Spleen (tissue), 11 donors: ENCODE measurements around the gene KIF26B. TPM values are rescaled to one million over a fixed set of nuclear protein-coding genes. Genes with fewer than 3 reads are reported as not detected.

Experiments used
- DNase-seq: peaks from one replicate; pipeline ENCODE4 v3.0.0-alpha.2; 2020
- H3K27ac ChIP-seq, 8 donors: fragments of 200-600 bp; sonication (generic) in 7 of 8; 1 replicate in 4 of 8; 2 replicates in 4 of 8; pipeline versions ENCODE4 v1.5.0 to v1.8.0; 2016 to 2021; ENCODE audit warnings: inconsistent platforms in 4 of 8, mild to moderate bottlenecking in 4 of 8, moderate library complexity in 1 of 8
- H3K27me3 ChIP-seq, 7 donors: fragments of 200-600 bp; sonication (generic) in 6 of 7; replicated peaks in 1 of 7; 1 replicate in 4 of 7; 2 replicates in 3 of 7; pipeline versions ENCODE4 v1.5.0 to v1.8.0; 2016 to 2021; ENCODE audit warnings: inconsistent platforms in 3 of 7, mild to moderate bottlenecking in 1 of 7
- H3K36me3 ChIP-seq, 6 donors: fragments of 200-600 bp; sonication (generic) in 5 of 6; 1 replicate in 4 of 6; 2 replicates in 2 of 6; pipeline versions ENCODE4 v1.5.0 to v1.8.0; 2016 to 2021; ENCODE audit warnings: inconsistent platforms in 2 of 6
- H3K4me1 ChIP-seq, 6 donors: fragments of 200-600 bp; sonication (generic) in 5 of 6; 1 replicate in 3 of 6; 2 replicates in 3 of 6; pipeline versions ENCODE4 v1.5.0 to v1.8.0; 2016 to 2021; ENCODE audit warnings: inconsistent platforms in 3 of 6
- H3K4me3 ChIP-seq, 8 donors: fragments of 200-600 bp; sonication (generic) in 7 of 8; 1 replicate in 4 of 8; 2 replicates in 4 of 8; pipeline versions ENCODE4 v1.5.0 to v1.8.0; 2016 to 2021; ENCODE audit warnings: inconsistent platforms in 4 of 8, mild to moderate bottlenecking in 4 of 8, moderate library complexity in 2 of 8
- H3K9me3 ChIP-seq, 8 donors: fragments of 200-600 bp; sonication (generic) in 7 of 8; 1 replicate in 4 of 8; 2 replicates in 4 of 8; pipeline versions ENCODE4 v1.5.0 to v1.8.0; 2016 to 2021; ENCODE audit warnings: inconsistent platforms in 4 of 8
- CTCF ChIP-seq, 11 experiments: fragments of 200-600 bp in 7 of 11; fragments of 450-650 bp in 4 of 11; sonication (generic) in 4 of 11; IDR thresholded peaks in 8 of 11; conservative IDR thresholded peaks in 3 of 11; 1 replicate in 7 of 11; 2 replicates in 4 of 11; pipeline versions ENCODE4 v1.4.0 to v1.8.0; 2016 to 2021; ENCODE audit warnings: antibody characterized with exemption in 11 of 11, inconsistent platforms in 4 of 11, mild to moderate bottlenecking in 1 of 11
- POLR2A ChIP-seq, 3 donors: fragments of 450-650 bp; IDR thresholded peaks; one replicate each; pipeline ENCODE4 v1.5.1; 2017; ENCODE audit warnings: antibody characterized with exemption in 3 of 3, mild to moderate bottlenecking in 1 of 3
- POLR2AphosphoS5 ChIP-seq, 3 donors: sonication (generic); formaldehyde crosslinking; IDR thresholded peaks; one replicate each; pipeline ENCODE4 v1.5.1; 2017; ENCODE audit warnings: antibody characterized with exemption in 3 of 3
- WGBS, 5 donors: extraction: QIAGEN DNeasy Blood & Tissue Kit in 3 of 5; methylation state at CpG; one replicate each; pipeline versions ENCODE4 v1.1.5 to v1.1.7; 2013 to 2018; 5-methylcytosine and 5-hydroxymethylcytosine counted together
- intact Hi-C: fragments of 100-400 bp; cut with DNase I; formaldehyde crosslinking; loops from one replicate; pipeline ENCODE4 v1.15.0; 2023; ENCODE audit warnings: low total_unique reads
- polyA plus RNA-seq, 3 donors: library from polyadenylated mRNA; stranded (reverse); fragments of 200-250 nt; gene quantifications; one replicate each; pipeline ENCODE4 v1.2.1, GENCODE V29; 2013
- small RNA-seq, 4 donors: library from RNA; depleted of rRNA; stranded (forward); fragments of <200 nt; gene quantifications; one replicate each; pipeline ENCODE3, GENCODE V24; 2016
- total RNA-seq, 7 donors: library from RNA; depleted of rRNA in 3 of 7; stranded (reverse); fragments of >200 nt in 3 of 7; fragmentation: NEBNext Ultra II Directional in 4 of 7; extraction: Animal tissue kit (Norgen Biotek cat#: 25700) in 4 of 7; gene quantifications; one replicate each; pipeline versions ENCODE4 v1.1.0 to v1.2.1, GENCODE V29; 2016 to 2021
- donor health status: healthy with polysubstance abuse.
- donor health status: DM: no; HTN: no; CAD: no; lungs with moderate emphysema.
- donor health status: DM: no; HTN: no; CAD: no.
- donor health status: Bipolar disorder and iron deficiency.
- donor health status: healthy.
- donor health status: DM: no; HTN: no; CAD: no.
- donor health status: DM: yes; HTN: yes; CAD: no.

The KIF26B gene
- total and polyA plus RNA-seq, 10 donors: 0.07 to 4.5 (median 0.60) TPM; not detected in 1

GRCh38 chr1:245753807-245754206 lies 599.0 kb downstream of the KIF26B start:
- 89 to 99% (median 96%) methylated on average over 2 of the region's 2 CpGs for WGBS, 5 donors
- Histone ChIP-seq H3K36me3 (peaks cover 0 to 14% (median 0%) of the 10 kb centered on the region in 6 donors), H3K27me3 (no peaks in the 10 kb centered on the region), H3K4me3 (no peak overlapping the region), H3K9me3 (peaks cover 0 to 32% (median 28%) of the 10 kb centered on the region in 8 donors), H3K4me1 (no peaks in the 10 kb centered on the region), H3K27ac (no peak overlapping the region)
- intact Hi-C loops: no loop called here
- TF ChIP-seq POLR2AphosphoS5 (IDR thresholded peaks at IDR 0.05): no peak
- no peak for TF ChIP-seq POLR2A (IDR thresholded peaks at IDR 0.05)
- no peak for TF ChIP-seq CTCF (IDR thresholded peaks at IDR 0.05 in 8 of 11, conservative IDR thresholded peaks at IDR 0.05 in 3 of 11)
- no peak for DNase-seq

- WGBS, 5 donors: 71 to 91% (median 79%) methylated on average over 3 of the region's 3 CpGs
- DNase-seq: no peak
Measured at GRCh38 chr1:245754463-245754961, 599.7 kb downstream of the KIF26B start.

More at GRCh38 chr1:245754463-245754961, 599.7 kb downstream of the KIF26B start:
- Histone ChIP-seq H3K9me3 (peaks cover 0 to 32% (median 28%) of the 10 kb centered on the region in 8 donors), H3K27ac (no peak overlapping the region), H3K4me1 (no peaks in the 10 kb centered on the region), H3K27me3 (no peaks in the 10 kb centered on the region), H3K36me3 (peaks cover 0 to 8% (median 0%) of the 10 kb centered on the region in 6 donors), H3K4me3 (no peak overlapping the region)
- no peak for TF ChIP-seq CTCF (IDR thresholded peaks at IDR 0.05 in 8 of 11, conservative IDR thresholded peaks at IDR 0.05 in 3 of 11)
- intact Hi-C loops: no loop called here

Small RNA genes within 50 kb of the gene (small RNA-seq; reads per million reads assigned to genes)
- gene DNAJC19P8 (0 reads per million in 4 donors), gene RNU1-132P (0 reads per million in 4 donors)
